Tibial artery (tissue), 4 donors: Measurements from ENCODE around the gene POMT1.

Experiments used
- DNase-seq, 2 donors: peaks; one replicate each; pipeline ENCODE4 v3.0.0-alpha.2; 2019
- H3K27ac ChIP-seq, 2 donors: fragments of 200-600 bp; sonication (generic) in 1 of 2; 1 replicate in 1 of 2; 2 replicates in 1 of 2; pipeline ENCODE4 v1.5.1; 2018 to 2019; ENCODE audit warnings: mild to moderate bottlenecking in 1 of 2
- H3K27me3 ChIP-seq, 2 donors: fragments of 200-600 bp; sonication (generic) in 1 of 2; one replicate each; pipeline versions ENCODE4 v1.5.1 to v1.6.0; 2016 to 2019
- H3K36me3 ChIP-seq, 3 donors: fragments of 200-600 bp; sonication (generic) in 2 of 3; one replicate each; pipeline ENCODE4 v1.5.1; 2016 to 2019; ENCODE audit warnings: mild to moderate bottlenecking in 2 of 3
- H3K4me1 ChIP-seq, 4 donors: fragments of 200-600 bp; sonication (generic) in 2 of 4; 1 replicate in 3 of 4; 2 replicates in 1 of 4; pipeline ENCODE4 v1.5.1; 2016 to 2019
- H3K4me3 ChIP-seq, 2 donors: fragments of 200-600 bp; sonication (generic) in 1 of 2; 1 replicate in 1 of 2; 2 replicates in 1 of 2; pipeline ENCODE4 v1.5.1; 2018 to 2019; ENCODE audit warnings: mild to moderate bottlenecking in 2 of 2
- H3K9me3 ChIP-seq, 3 donors: fragments of 200-600 bp; sonication (generic) in 1 of 3; one replicate each; pipeline ENCODE4 v1.5.1; 2016 to 2019
- intact Hi-C: fragments of 100-400 bp; cut with DNase I; formaldehyde crosslinking; loops from one replicate; pipeline ENCODE4 v1.15.0; 2023; ENCODE audit warnings: low total_unique reads
- TF ChIP-seq, protein P1 (sequence below), 2 experiments: fragments of 200-600 bp in 1 of 2; fragments of 450-650 bp in 1 of 2; IDR thresholded peaks; one replicate each; pipeline ENCODE4 v1.5.1; 2017 to 2019; ENCODE audit warnings: antibody characterized with exemption in 2 of 2, mild to moderate bottlenecking in 1 of 2, moderate library complexity in 1 of 2

The POMT1 gene

DNA sequence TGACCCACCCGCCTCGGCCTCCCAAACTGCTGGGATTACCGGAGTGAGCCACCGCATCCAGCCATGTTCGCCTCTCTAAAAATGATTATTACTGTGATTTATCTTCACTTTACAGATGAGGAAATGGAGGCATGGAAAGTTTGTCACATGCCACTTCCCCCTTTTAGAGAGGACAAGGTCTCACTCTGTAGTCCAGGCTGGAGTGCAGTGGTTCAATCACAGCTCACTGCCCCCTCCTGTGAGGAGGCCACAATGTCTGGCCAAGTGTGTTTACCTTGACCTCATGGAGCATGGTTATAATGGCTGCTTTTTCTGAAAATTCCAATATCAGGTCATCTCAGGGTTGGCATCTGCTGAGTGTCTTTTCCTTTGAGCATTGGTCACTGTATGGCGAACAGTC, 49.3 kb downstream of the POMT1 start:
- DNase-seq = no peak
- no peaks in the 10 kb centered on the region for H3K36me3 ChIP-seq
- TF ChIP-seq, protein P1, sequence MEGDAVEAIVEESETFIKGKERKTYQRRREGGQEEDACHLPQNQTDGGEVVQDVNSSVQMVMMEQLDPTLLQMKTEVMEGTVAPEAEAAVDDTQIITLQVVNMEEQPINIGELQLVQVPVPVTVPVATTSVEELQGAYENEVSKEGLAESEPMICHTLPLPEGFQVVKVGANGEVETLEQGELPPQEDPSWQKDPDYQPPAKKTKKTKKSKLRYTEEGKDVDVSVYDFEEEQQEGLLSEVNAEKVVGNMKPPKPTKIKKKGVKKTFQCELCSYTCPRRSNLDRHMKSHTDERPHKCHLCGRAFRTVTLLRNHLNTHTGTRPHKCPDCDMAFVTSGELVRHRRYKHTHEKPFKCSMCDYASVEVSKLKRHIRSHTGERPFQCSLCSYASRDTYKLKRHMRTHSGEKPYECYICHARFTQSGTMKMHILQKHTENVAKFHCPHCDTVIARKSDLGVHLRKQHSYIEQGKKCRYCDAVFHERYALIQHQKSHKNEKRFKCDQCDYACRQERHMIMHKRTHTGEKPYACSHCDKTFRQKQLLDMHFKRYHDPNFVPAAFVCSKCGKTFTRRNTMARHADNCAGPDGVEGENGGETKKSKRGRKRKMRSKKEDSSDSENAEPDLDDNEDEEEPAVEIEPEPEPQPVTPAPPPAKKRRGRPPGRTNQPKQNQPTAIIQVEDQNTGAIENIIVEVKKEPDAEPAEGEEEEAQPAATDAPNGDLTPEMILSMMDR (IDR thresholded peaks at IDR 0.05) = no peak
- no peaks in the 10 kb centered on the region for H3K9me3 ChIP-seq
- H3K4me1 ChIP-seq = peaks cover 0 to 6% (median 1%) of the 10 kb centered on the region in 4 donors
- no peak overlapping the region for H3K4me3 ChIP-seq
- H3K27ac ChIP-seq = no peak overlapping the region
- intact Hi-C loops = no loop called here
- H3K27me3 ChIP-seq = peaks cover 0 to 77% of the 10 kb centered on the region in 2 donors

DNA sequence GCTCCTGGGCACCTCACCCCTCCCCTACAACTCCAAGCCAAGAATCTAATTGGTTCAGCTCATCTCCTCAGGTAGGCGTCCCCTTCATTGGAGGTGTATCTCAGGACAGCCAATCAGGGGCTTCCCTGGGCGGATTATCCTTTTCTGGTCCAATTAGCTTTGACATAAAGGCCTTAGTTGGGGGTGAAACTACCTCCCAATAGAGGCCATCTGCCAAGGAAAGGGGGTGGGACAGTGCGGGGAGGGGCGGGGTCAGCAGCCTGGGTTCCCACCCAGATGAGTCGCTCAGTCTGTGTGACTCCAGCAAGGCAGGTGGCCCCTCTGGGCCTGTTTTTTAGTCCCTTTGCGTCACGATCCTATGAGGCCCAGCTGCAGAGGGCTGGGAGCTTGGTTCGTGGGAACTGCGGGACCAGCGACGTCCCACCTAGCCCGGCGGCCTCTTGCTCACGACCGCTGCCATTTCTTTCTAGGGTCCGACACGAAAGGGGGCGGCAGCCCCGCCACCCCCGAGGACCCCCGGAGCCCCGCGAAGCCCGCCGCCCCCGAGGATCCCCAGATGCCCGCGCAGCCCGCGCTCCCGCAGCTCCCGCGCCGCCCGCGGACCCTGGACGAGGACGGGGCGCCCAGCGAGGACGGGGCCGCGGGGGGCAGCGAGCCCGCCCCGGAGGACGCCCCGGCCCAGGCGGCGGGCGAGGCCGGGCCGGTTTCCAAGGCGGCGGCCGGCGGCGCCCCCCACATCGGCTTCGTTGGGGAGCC, 51.5 kb downstream of the POMT1 start:
- Histone ChIP-seq H3K27ac (no peak overlapping the region), H3K4me1 (peaks cover 0 to 3% (median 0%) of the 10 kb centered on the region in 4 donors), H3K4me3 (no peak overlapping the region), H3K36me3 (peaks cover 0 to 6% (median 0%) of the 10 kb centered on the region in 3 donors), H3K9me3 (no peaks in the 10 kb centered on the region), H3K27me3 (peaks cover 0 to 57% of the 10 kb centered on the region in 2 donors)
- TF ChIP-seq, protein P1 (IDR thresholded peaks at IDR 0.05) = no peak
- DNase-seq = no peak
- intact Hi-C loops = no loop called here

DNA sequence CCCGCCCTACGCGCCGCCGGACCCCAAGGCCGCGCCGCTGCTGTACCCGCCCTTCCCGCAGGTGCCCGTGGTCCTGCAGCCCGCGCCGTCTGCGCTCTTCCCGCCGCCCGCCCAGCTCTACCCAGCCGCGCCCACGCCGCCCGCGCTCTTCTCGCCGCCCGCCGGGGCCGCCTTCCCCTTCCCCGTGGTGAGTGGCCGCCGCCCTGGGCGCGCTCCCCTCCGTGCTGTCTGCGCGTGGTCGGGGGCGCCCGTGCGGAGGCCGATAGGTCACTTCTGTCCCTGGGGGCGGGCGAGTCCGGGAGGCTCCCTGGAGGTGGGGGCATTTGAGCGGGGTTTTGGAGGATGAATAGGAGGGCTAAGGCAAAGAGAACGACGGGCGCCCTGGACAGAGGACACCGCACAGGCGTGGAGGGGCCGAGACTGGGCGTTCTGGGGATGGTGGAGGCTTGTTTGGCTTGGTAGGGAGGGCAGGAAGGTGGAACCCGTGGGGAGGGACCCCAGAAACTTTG, 52.2 kb downstream of the POMT1 start:
- Histone ChIP-seq H3K36me3 (peaks cover 0 to 6% (median 0%) of the 10 kb centered on the region in 3 donors), H3K4me1 (peaks cover 0 to 3% (median 0%) of the 10 kb centered on the region in 4 donors), H3K9me3 (no peaks in the 10 kb centered on the region), H3K4me3 (no peak overlapping the region), H3K27me3 (peaks cover 0 to 52% of the 10 kb centered on the region in 2 donors), H3K27ac (no peak overlapping the region)
- DNase-seq = no peak
- intact Hi-C loops = no loop called here
- TF ChIP-seq, protein P1 (IDR thresholded peaks at IDR 0.05) = no peak

DNA sequence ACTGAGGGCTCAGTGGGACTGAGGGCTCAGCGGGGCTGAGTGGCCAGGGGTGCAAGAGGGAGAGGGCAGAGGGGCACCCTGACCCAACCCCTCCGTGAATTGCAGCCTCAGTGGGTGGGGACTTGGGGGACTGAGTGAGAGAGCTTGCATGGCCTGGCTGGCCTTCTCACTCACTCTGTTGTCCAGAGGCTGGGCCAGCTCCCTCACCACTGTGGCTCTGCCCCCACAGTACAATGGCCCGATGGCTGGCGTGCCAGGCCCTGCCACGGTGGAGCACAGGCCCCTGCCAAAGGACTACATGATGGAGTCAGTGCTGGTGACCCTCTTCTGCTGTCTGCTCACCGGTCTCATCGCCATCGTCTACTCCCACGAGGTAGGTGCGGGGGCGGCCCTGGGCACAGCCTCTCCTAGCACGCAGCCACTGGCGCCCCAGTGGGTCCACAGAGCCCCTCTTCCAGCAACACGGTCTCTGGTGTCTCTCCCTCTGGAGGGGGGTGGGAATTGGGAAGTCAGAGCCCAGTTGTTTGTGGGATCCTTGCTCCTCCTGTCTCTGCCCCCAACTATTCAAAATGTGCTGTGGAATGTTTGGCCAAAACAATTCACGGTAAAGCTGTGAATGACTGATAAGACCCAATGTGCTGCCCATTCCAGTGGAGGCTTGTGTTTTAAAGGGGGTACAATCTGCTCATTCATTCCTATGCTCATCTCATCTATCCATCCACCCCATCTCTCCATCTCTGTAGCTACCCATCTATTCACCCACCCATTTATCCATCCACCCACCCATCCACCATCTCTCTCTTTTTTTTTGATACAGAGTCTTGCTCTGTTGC, 53.3 kb downstream of the POMT1 start:
- TF ChIP-seq, protein P1 (IDR thresholded peaks at IDR 0.05) = no peak
- Histone ChIP-seq H3K27me3 (peaks cover 0 to 52% of the 10 kb centered on the region in 2 donors), H3K27ac (no peak overlapping the region), H3K36me3 (peaks cover 0 to 6% (median 0%) of the 10 kb centered on the region in 3 donors), H3K9me3 (peaks cover 0 to 3% (median 0%) of the 10 kb centered on the region in 3 donors), H3K4me1 (peaks cover 0 to 3% (median 0%) of the 10 kb centered on the region in 4 donors), H3K4me3 (no peak overlapping the region)
- no peak for DNase-seq
- intact Hi-C loops = no loop called here

DNA sequence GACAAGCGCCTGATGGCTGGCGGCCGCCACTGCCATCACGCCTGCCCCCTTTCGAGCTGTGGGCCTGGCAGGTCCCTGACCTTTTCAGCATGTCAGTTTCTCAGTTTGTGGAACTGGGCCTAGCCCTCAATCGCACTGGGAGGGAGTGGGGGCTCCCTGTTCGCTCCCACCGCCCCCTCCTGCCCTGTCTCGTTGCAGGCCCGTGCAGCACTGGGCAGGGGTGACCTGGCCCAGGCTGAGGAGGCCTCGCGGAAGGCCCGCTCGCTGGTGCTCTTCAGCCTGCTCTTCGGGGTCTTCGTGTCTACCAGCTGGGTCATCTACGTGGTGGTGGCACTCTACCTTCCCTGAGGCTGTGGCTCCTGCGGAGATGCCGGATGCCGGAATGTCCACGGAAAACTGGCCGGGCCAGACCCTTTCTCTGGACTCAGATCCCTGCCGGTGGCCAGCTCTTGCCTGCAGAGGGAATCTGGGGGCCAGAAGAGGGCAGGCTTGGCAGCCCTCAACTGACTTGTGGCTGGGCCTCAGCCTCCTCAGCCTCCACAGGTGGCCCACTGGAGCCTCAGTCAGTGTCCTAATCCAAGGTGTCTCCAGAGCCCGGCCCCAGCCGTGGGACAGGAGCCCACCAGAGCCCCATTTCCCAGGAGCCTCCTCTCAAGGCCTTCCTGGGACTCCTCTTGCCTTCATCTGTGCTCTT, 55.3 kb downstream of the POMT1 start:
- Histone ChIP-seq H3K36me3 (peaks cover 0 to 6% (median 0%) of the 10 kb centered on the region in 3 donors), H3K9me3 (peaks cover 0 to 11% (median 7%) of the 10 kb centered on the region in 3 donors), H3K4me3 (no peak overlapping the region), H3K4me1 (peaks cover 0 to 3% (median 0%) of the 10 kb centered on the region in 4 donors), H3K27ac (no peak overlapping the region), H3K27me3 (peaks cover 0 to 42% of the 10 kb centered on the region in 2 donors)
- no peak for DNase-seq
- intact Hi-C loops = no loop called here
- TF ChIP-seq, protein P1 (IDR thresholded peaks at IDR 0.05) = no peak
